Right atrium auricular region (tissue), 2 donors: ENCODE results near the gene CYYR1. TPM values are rescaled to one million over a fixed set of nuclear protein-coding genes. Genes with fewer than 3 reads are reported as not detected.
A peak's percentile ranks its signal among the peaks of the same experiment; 100 is the strongest.

Experiments
- DNase-seq: peaks from one replicate; pipeline ENCODE4 v3.0.0-alpha.2; 2019; ENCODE audit warnings: low spot score
- H3K27ac ChIP-seq, 2 donors: fragments of 200-600 bp; sonication (generic); 1 replicate in 1 of 2; 2 replicates in 1 of 2; pipeline ENCODE4 v1.5.1; 2016 to 2019
- H3K27me3 ChIP-seq, 2 donors: fragments of 200-600 bp; sonication (generic); one replicate each; pipeline versions ENCODE4 v1.5.1 to v1.6.0; 2017 to 2019
- H3K36me3 ChIP-seq: fragments of 200-600 bp; sonication (generic); one replicate; pipeline ENCODE4 v1.5.1; 2016
- H3K4me1 ChIP-seq, 2 donors: fragments of 200-600 bp; sonication (generic); one replicate each; pipeline versions ENCODE4 v1.5.1 to v1.6.0; 2017 to 2019
- H3K4me3 ChIP-seq, 2 donors: fragments of 200-600 bp; sonication (generic); 1 replicate in 1 of 2; 2 replicates in 1 of 2; pipeline ENCODE4 v1.5.1; 2017 to 2019; ENCODE audit warnings: mild to moderate bottlenecking in 1 of 2, moderate library complexity in 1 of 2
- H3K9me3 ChIP-seq, 2 donors: fragments of 200-600 bp; sonication (generic); one replicate each; pipeline ENCODE4 v1.5.1; 2019
- total RNA-seq, 2 donors: library from RNA; depleted of rRNA; stranded (reverse); fragments of >200 nt; gene quantifications; one replicate each; pipeline ENCODE4 v1.1.0, GENCODE V29; 2016
- TF ChIP-seq, protein P1 (sequence below), 2 donors: fragments of 200-600 bp; sonication (generic); IDR thresholded peaks; one replicate each; pipeline ENCODE4 v1.5.1; 2019; ENCODE audit warnings: antibody characterized with exemption in 2 of 2

CYYR1 gene
- total RNA-seq, 2 donors from 2014 or later = 9.6 to 36.7 TPM

DNA sequence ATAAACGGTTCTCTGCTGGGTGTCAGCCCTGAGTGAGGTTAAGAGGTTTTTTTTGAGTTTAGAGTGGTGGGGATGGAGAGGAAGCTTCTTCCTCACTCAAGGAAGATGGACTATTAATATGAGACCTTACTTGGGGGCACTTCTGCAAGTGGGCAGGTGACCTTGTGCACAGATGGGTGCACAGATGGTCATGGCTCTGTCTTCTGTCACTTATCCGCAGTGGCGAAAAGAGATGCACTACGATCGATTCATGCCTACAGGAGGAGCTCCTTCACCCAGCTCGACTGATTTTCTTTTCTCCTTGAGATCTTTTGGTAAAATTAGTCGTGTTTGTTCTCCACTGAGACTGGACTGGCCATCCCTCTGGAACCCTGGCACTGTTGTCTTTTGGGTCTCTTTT lies 22.9 kb upstream of the CYYR1 start:
- no peaks in the 10 kb centered on the region for H3K27me3 ChIP-seq
- DNase-seq = no peak
- TF ChIP-seq, protein P1, sequence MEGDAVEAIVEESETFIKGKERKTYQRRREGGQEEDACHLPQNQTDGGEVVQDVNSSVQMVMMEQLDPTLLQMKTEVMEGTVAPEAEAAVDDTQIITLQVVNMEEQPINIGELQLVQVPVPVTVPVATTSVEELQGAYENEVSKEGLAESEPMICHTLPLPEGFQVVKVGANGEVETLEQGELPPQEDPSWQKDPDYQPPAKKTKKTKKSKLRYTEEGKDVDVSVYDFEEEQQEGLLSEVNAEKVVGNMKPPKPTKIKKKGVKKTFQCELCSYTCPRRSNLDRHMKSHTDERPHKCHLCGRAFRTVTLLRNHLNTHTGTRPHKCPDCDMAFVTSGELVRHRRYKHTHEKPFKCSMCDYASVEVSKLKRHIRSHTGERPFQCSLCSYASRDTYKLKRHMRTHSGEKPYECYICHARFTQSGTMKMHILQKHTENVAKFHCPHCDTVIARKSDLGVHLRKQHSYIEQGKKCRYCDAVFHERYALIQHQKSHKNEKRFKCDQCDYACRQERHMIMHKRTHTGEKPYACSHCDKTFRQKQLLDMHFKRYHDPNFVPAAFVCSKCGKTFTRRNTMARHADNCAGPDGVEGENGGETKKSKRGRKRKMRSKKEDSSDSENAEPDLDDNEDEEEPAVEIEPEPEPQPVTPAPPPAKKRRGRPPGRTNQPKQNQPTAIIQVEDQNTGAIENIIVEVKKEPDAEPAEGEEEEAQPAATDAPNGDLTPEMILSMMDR (IDR thresholded peaks at IDR 0.05) = no peak

DNA sequence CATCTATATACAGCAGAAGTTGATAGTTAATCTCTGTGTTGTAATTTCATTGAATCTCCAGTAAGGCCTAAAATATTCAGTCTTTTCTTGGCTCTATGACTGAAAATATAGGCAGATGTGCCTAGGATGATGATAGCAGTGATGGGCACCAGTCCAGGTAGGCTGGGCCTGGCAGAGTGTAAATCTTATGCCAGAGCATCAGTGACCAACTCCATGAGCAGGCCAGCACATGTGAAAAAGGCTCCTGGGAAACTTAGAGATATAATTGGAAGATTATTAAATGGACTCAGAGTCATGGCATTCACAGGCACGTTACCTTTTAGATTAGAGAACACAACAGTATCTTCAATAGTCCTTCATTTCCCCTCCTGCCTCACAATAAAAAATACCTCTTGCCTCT lies 20.7 kb upstream of the CYYR1 start:
- no peak overlapping the region for H3K4me3 ChIP-seq
- no peaks in the 10 kb centered on the region for H3K4me1 ChIP-seq
- no peaks in the 10 kb centered on the region for H3K9me3 ChIP-seq
- TF ChIP-seq, protein P1 (IDR thresholded peaks at IDR 0.05) = no peak
- H3K36me3 ChIP-seq = no peaks in the 10 kb centered on the region
- no peak overlapping the region for H3K27ac ChIP-seq
- H3K27me3 ChIP-seq = no peaks in the 10 kb centered on the region
- no peak for DNase-seq

More for the DNA sequence above, 22.9 kb upstream of the CYYR1 start:
- Histone ChIP-seq H3K4me3 (no peak overlapping the region), H3K36me3 (no peaks in the 10 kb centered on the region), H3K9me3 (no peaks in the 10 kb centered on the region), H3K4me1 (no peaks in the 10 kb centered on the region), H3K27ac (no peak overlapping the region)

DNA sequence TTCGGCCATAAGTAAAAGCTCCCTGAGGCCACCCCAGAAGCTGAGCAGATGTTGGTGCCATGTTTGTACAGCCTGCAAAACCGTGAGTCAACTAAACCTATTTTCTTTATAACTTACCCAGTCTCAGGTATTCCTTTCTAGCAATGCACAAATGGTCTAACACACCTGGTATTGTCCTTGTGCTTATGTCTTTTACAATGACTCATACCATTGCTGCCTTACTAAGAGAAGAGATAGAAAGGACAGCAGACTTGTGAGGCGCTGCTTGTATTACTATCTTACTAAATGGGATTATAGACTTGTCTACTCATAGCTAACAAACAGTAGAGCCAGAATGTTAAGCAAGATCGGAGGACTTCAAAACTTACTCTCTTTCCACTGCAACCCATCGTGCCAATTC lies 18.5 kb upstream of the CYYR1 start:
- no peak for DNase-seq
- Histone ChIP-seq H3K4me3 (no peak overlapping the region), H3K27me3 (no peaks in the 10 kb centered on the region), H3K4me1 (no peaks in the 10 kb centered on the region), H3K36me3 (no peaks in the 10 kb centered on the region), H3K9me3 (no peaks in the 10 kb centered on the region), H3K27ac (no peak overlapping the region)
- TF ChIP-seq, protein P1 (IDR thresholded peaks at IDR 0.05) = no peak

DNA sequence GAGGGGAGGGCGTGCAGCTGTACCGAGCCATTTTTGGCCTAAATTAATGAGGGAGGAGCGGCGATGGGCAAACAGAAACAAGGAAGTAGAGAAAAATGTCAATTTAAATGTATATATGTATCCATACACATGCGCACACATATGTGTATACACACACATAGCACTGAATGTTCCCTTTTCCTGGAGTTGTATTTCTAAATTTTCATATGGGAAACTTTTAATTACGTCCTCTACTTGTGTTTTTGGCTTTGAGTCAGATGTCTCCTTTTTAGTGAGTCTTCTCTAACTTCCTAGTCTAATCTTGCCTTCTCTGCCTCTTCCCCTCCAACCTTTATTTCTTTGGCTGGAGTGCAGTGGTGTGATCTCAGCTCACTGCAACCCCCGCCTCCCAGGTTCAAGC lies 15.4 kb upstream of the CYYR1 start:
- Histone ChIP-seq H3K27ac (no peak overlapping the region), H3K9me3 (no peaks in the 10 kb centered on the region), H3K27me3 (no peaks in the 10 kb centered on the region), H3K4me1 (no peaks in the 10 kb centered on the region), H3K4me3 (peak overlapping the region in 1 of 2 donors; percentile 21), H3K36me3 (no peaks in the 10 kb centered on the region)
- no peak for DNase-seq
- TF ChIP-seq, protein P1 (IDR thresholded peaks at IDR 0.05) = no peak

DNA sequence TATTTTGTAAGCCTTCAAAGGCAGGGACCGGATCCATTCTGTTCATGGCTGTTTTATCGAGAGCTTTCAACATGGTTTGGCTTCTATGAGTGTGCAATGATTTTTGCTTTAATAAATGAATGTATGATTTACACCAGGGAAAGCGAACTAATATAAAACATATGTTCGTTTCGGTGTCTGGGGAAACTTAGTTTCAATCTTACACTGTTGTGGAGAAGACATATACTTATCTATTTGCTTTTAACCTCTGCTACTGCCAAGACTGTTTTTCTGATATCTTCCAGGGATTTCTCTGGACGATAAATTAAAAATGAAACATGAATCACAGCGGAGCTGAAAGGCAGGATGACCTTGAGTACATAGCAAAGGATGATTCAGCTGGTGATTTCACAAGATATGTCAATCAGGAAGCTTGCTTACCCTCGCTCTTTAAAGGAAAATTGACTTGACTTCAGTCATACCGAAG lies 14.7 kb upstream of the CYYR1 start:
- H3K36me3 ChIP-seq = no peaks in the 10 kb centered on the region
- H3K27me3 ChIP-seq = no peaks in the 10 kb centered on the region
- H3K4me1 ChIP-seq = no peaks in the 10 kb centered on the region
- TF ChIP-seq, protein P1 (IDR thresholded peaks at IDR 0.05) = no peak
- peak overlapping the region in 1 of 2 donors; percentile 21 for H3K4me3 ChIP-seq
- DNase-seq = no peak
- H3K9me3 ChIP-seq = no peaks in the 10 kb centered on the region
- no peak overlapping the region for H3K27ac ChIP-seq

DNA sequence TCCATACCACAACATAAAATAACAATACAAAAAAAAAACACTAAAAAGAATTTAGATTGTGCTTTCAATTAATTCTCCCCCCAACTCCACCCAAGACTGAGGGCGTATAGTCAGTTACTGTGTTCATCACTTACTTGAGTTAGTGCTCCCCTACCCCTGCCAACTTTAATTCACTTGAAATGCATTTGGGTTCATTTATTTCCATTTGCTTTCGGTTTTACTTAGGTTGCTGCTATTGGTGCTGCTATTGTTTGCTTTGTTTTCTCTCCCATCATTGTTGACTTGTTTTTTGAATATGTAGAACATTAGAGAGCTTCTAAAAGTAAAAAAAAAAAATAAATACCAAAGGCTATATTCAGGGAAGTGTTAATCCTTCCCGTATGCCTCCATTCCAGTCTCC lies 10.7 kb upstream of the CYYR1 start:
- Histone ChIP-seq H3K27me3 (no peaks in the 10 kb centered on the region), H3K4me1 (no peaks in the 10 kb centered on the region), H3K36me3 (no peaks in the 10 kb centered on the region), H3K27ac (no peak overlapping the region), H3K9me3 (peaks cover 0 to 13% of the 10 kb centered on the region in 2 donors), H3K4me3 (no peak overlapping the region)
- no peak for DNase-seq
- TF ChIP-seq, protein P1 (IDR thresholded peaks at IDR 0.05) = no peak
